ENCODE measurements around the gene FATE1.

The FATE1 gene

DNA sequence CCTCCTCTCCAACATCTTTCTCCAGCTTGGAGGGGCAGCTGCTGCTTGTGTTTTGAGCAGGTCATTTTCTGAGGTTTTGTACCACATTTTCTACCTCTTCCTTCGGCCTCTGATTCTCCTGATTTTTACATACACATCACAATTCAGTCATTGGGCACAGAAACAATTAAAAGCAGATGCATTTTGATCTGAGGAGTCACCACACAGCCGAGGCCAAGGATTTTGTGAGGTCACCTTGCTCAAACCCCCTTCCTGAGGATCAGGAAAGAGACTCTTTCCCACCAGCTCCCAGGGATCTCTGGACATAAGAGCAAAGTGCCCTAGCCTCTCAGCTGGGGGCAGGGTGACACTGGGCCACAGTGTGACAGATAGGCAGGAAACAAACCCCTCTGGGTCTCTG, 5.4 kb upstream of the FATE1 start:
- no peak overlapping the region for H3K9ac ChIP-seq (ENCODE audit: low read depth, low read length)
- DNase-seq (no peak), ATAC-seq (ENCODE audit: insufficient read depth, low read depth) (no peak)
- H3K4me3 ChIP-seq (ENCODE audit: low read depth in 1 of 2, low read length in 2 of 2) = no peak overlapping the region
- H3K4me2 ChIP-seq (ENCODE audit: insufficient read depth, low read length) = no peak overlapping the region
- no peaks in the 10 kb centered on the region for H3K9me3 ChIP-seq (ENCODE audit: insufficient read depth, low read length, severe bottlenecking)
- TF ChIP-seq, protein P1, sequence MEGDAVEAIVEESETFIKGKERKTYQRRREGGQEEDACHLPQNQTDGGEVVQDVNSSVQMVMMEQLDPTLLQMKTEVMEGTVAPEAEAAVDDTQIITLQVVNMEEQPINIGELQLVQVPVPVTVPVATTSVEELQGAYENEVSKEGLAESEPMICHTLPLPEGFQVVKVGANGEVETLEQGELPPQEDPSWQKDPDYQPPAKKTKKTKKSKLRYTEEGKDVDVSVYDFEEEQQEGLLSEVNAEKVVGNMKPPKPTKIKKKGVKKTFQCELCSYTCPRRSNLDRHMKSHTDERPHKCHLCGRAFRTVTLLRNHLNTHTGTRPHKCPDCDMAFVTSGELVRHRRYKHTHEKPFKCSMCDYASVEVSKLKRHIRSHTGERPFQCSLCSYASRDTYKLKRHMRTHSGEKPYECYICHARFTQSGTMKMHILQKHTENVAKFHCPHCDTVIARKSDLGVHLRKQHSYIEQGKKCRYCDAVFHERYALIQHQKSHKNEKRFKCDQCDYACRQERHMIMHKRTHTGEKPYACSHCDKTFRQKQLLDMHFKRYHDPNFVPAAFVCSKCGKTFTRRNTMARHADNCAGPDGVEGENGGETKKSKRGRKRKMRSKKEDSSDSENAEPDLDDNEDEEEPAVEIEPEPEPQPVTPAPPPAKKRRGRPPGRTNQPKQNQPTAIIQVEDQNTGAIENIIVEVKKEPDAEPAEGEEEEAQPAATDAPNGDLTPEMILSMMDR (IDR thresholded peaks at IDR 0.05; ENCODE audit: borderline replicate concordance, extremely low read depth, low read length, poor library complexity, severe bottlenecking) = no peak
- no peak for TF ChIP-seq EZH2 (IDR thresholded peaks at IDR 0.05; ENCODE audit: borderline replicate concordance, low read depth, low read length, severe bottlenecking)
- H4K20me1 ChIP-seq (ENCODE audit: insufficient read depth, low read length) = no peaks in the 10 kb centered on the region
- no peaks in the 10 kb centered on the region for H3K79me2 ChIP-seq (ENCODE audit: insufficient read depth, low read length)
- H2AFZ ChIP-seq (ENCODE audit: low read depth, low read length) = no peak overlapping the region
- no peaks in the 10 kb centered on the region for H3K27me3 ChIP-seq (ENCODE audit: insufficient read depth, low read length, poor library complexity)
- no peaks in the 10 kb centered on the region for H3K36me3 ChIP-seq (ENCODE audit: insufficient read depth, low read length)
- no peaks in the 10 kb centered on the region for H3K4me1 ChIP-seq (ENCODE audit: insufficient read depth, low read length)
- H3K27ac ChIP-seq (ENCODE audit: low read length) = no peak overlapping the region

DNA sequence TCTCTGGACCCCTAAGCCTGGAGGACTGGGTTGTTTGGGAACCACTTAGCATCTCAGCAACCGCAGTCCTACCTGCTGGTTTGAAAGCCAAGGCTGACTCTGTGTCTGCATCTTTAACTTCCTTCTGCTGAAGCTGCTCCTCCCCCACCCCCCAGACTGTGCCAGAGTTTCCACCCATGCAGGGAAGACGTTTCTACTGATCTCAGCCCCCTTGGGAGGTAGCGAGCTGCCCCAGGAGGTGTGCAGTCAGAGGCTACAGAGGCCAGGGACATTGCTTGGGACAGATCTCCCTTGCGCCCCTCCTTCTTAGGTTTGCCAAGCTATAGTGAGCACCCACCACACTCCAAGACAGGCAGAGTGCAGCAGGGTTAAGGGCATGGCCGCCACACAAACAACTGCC, 4.7 kb upstream of the FATE1 start:
- H3K9me3 ChIP-seq (ENCODE audit: insufficient read depth, low read length, severe bottlenecking) = no peaks in the 10 kb centered on the region
- H3K4me3 ChIP-seq (ENCODE audit: low read depth in 1 of 2, low read length in 2 of 2) = no peak overlapping the region
- H4K20me1 ChIP-seq (ENCODE audit: insufficient read depth, low read length) = no peaks in the 10 kb centered on the region
- no peaks in the 10 kb centered on the region for H3K79me2 ChIP-seq (ENCODE audit: insufficient read depth, low read length)
- H3K36me3 ChIP-seq (ENCODE audit: insufficient read depth, low read length) = no peaks in the 10 kb centered on the region
- H3K4me1 ChIP-seq (ENCODE audit: insufficient read depth, low read length) = no peaks in the 10 kb centered on the region
- TF ChIP-seq EZH2 (IDR thresholded peaks at IDR 0.05; ENCODE audit: borderline replicate concordance, low read depth, low read length, severe bottlenecking) = no peak
- TF ChIP-seq, protein P1 (IDR thresholded peaks at IDR 0.05; ENCODE audit: borderline replicate concordance, extremely low read depth, low read length, poor library complexity, severe bottlenecking) = no peak
- no peak overlapping the region for H3K4me2 ChIP-seq (ENCODE audit: insufficient read depth, low read length)
- DNase-seq (no peak), ATAC-seq (ENCODE audit: insufficient read depth, low read depth) (no peak)
- H2AFZ ChIP-seq (ENCODE audit: low read depth, low read length) = no peak overlapping the region
- H3K27me3 ChIP-seq (ENCODE audit: insufficient read depth, low read length, poor library complexity) = no peaks in the 10 kb centered on the region
- H3K9ac ChIP-seq (ENCODE audit: low read depth, low read length) = no peak overlapping the region
- no peak overlapping the region for H3K27ac ChIP-seq (ENCODE audit: low read length)

DNA sequence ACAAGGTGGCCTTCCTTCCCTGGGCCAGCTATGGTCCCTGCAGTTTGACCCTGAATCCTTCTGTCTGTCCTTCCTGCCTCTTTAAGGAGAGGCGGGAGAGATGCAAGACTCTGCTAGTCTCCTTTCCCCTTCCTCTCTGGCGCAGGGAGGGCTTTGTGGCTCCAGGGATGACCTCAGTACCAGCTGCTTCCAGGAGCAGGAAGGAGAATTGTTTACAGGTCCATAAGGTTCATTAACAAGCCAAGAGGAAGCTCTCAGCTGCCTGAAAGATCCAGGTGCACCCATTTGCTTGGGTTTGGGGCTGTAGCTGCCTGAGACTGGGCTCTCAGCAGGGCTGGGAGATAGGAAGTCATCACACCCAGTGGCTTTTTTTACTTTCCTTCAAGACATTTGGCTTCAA, 4.0 kb upstream of the FATE1 start:
- Histone ChIP-seq H3K27ac (ENCODE audit: low read length) (no peak overlapping the region), H3K4me3 (ENCODE audit: low read depth in 1 of 2, low read length in 2 of 2) (no peak overlapping the region), H3K36me3 (ENCODE audit: insufficient read depth, low read length) (no peaks in the 10 kb centered on the region), H3K79me2 (ENCODE audit: insufficient read depth, low read length) (no peaks in the 10 kb centered on the region), H4K20me1 (ENCODE audit: insufficient read depth, low read length) (no peaks in the 10 kb centered on the region), H3K9ac (ENCODE audit: low read depth, low read length) (no peak overlapping the region), H3K27me3 (ENCODE audit: insufficient read depth, low read length, poor library complexity) (no peaks in the 10 kb centered on the region), H3K4me2 (ENCODE audit: insufficient read depth, low read length) (no peak overlapping the region), H3K4me1 (ENCODE audit: insufficient read depth, low read length) (no peaks in the 10 kb centered on the region), H3K9me3 (ENCODE audit: insufficient read depth, low read length, severe bottlenecking) (no peaks in the 10 kb centered on the region), H2AFZ (ENCODE audit: low read depth, low read length) (no peak overlapping the region)
- TF ChIP-seq EZH2 (IDR thresholded peaks at IDR 0.05; ENCODE audit: borderline replicate concordance, low read depth, low read length, severe bottlenecking) = no peak
- TF ChIP-seq, protein P1 (IDR thresholded peaks at IDR 0.05; ENCODE audit: borderline replicate concordance, extremely low read depth, low read length, poor library complexity, severe bottlenecking) = no peak
- ATAC-seq (ENCODE audit: insufficient read depth, low read depth) (no peak), DNase-seq (no peak)

DNA sequence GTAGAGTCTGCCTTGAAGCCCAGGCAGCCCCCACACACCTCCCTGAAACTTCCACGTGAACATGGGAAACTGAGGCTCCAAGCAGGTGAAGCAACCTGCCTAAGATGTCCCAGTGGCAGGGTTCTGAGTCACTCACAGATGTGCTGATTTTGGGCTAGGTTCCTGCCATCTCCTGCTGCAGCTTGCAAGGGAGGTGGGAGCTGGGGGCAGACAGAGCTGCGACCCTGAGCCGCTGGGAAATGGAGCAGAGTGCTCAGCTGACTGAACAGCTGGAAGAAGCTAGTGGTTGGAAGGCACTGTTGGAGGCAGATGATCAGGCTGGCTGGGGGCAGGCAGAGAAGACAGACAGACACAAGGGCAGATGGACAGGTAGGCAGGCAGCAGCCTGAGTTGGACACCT, 3.6 kb upstream of the FATE1 start:
- DNase-seq (no peak), ATAC-seq (ENCODE audit: insufficient read depth, low read depth) (no peak)
- H3K27me3 ChIP-seq (ENCODE audit: insufficient read depth, low read length, poor library complexity) = no peaks in the 10 kb centered on the region
- no peaks in the 10 kb centered on the region for H4K20me1 ChIP-seq (ENCODE audit: insufficient read depth, low read length)
- no peak overlapping the region for H3K4me2 ChIP-seq (ENCODE audit: insufficient read depth, low read length)
- H2AFZ ChIP-seq (ENCODE audit: low read depth, low read length) = no peak overlapping the region
- H3K9ac ChIP-seq (ENCODE audit: low read depth, low read length) = no peak overlapping the region
- H3K4me3 ChIP-seq (ENCODE audit: low read depth in 1 of 2, low read length in 2 of 2) = no peak overlapping the region
- TF ChIP-seq, protein P1 (IDR thresholded peaks at IDR 0.05; ENCODE audit: borderline replicate concordance, extremely low read depth, low read length, poor library complexity, severe bottlenecking) = no peak
- TF ChIP-seq EZH2 (IDR thresholded peaks at IDR 0.05; ENCODE audit: borderline replicate concordance, low read depth, low read length, severe bottlenecking) = no peak
- no peaks in the 10 kb centered on the region for H3K9me3 ChIP-seq (ENCODE audit: insufficient read depth, low read length, severe bottlenecking)
- H3K4me1 ChIP-seq (ENCODE audit: insufficient read depth, low read length) = no peaks in the 10 kb centered on the region
- no peak overlapping the region for H3K27ac ChIP-seq (ENCODE audit: low read length)
- no peaks in the 10 kb centered on the region for H3K36me3 ChIP-seq (ENCODE audit: insufficient read depth, low read length)
- H3K79me2 ChIP-seq (ENCODE audit: insufficient read depth, low read length) = no peaks in the 10 kb centered on the region
